IMR-90 (cell line): ENCODE data around the gene FAM24A. TPM values are rescaled to one million over a fixed set of nuclear protein-coding genes. Genes with fewer than 3 reads are reported as not detected.

Experiments
- ATAC-seq: fragments of 200-7000 bp; cut with Tn5 transposase; 2 replicates; pipeline ENCODE4 v1.9.1; 2020; ENCODE audit warnings: low read depth, mild to moderate bottlenecking, moderate library complexity
- BruUV-seq: library from RNA; stranded (reverse); fragments of 400-500 nt; replicated peaks from 2 replicates; lab custom pipeline; 2021; lab: Mats Ljungman, UMichigan
- CTCF ChIA-PET: fragments of 300-600 bp; formaldehyde crosslinking; extraction: SDS; loops from one replicate; lab custom pipeline; 2021; ENCODE audit warnings: antibody characterized with exemption; lab: Yijun Ruan, JAX
- POLR2A ChIA-PET: fragments of 300-600 bp; sonication (Branson Sonifier 250); formaldehyde crosslinking; loops from one replicate; lab custom pipeline; 2022; ENCODE audit warnings: antibody characterized with exemption; ENCODE audit not compliant: unreplicated experiment; lab: Charles Lee
- DNase-seq: peaks from one replicate; pipeline ENCODE4 v3.0.0; 2013
- H2AFZ ChIP-seq: replicated peaks from 2 replicates; pipeline ENCODE3; 2013; ENCODE audit warnings: low read length, mild to moderate bottlenecking; ENCODE audit not compliant: poor library complexity
- H2AK5ac ChIP-seq: 2 replicates; pipeline ENCODE4 v1.6.1; 2013; ENCODE audit warnings: low read depth, low read length, inconsistent platforms
- H2AK9ac ChIP-seq: replicated peaks from 2 replicates; pipeline ENCODE3; 2013; ENCODE audit warnings: mild to moderate bottlenecking, low read depth, low read length, moderate library complexity; ENCODE audit not compliant: poor library complexity
- H2BK120ac ChIP-seq: 2 replicates; pipeline ENCODE4 v1.6.1; 2013; ENCODE audit warnings: low read depth, low read length, inconsistent platforms
- H2BK15ac ChIP-seq: 3 replicates; pipeline ENCODE4 v1.6.1; 2013; ENCODE audit warnings: low read depth, low read length, inconsistent platforms
- H2BK20ac ChIP-seq: 2 replicates; pipeline ENCODE4 v1.6.1; 2013; ENCODE audit warnings: low read depth, mild to moderate bottlenecking, inconsistent platforms, low read length, moderate library complexity
- H2BK5ac ChIP-seq: 2 replicates; pipeline ENCODE4 v1.6.1; 2013; ENCODE audit warnings: mild to moderate bottlenecking, low read depth, low read length, inconsistent platforms; ENCODE audit not compliant: poor library complexity, severe bottlenecking
- H3K14ac ChIP-seq: replicated peaks from 2 replicates; pipeline ENCODE4 v1.6.1; 2013; ENCODE audit warnings: low read depth, low read length, inconsistent platforms
- H3K18ac ChIP-seq: 2 replicates; pipeline ENCODE4 v1.6.1; 2013; ENCODE audit warnings: low read depth, low read length, control low read depth
- H3K23ac ChIP-seq: 2 replicates; pipeline ENCODE4 v1.6.1; 2013; ENCODE audit warnings: low read depth, low read length, inconsistent platforms
- H3K27ac ChIP-seq: 2 replicates; pipeline ENCODE4 v1.5.1; 2013; ENCODE audit warnings: mild to moderate bottlenecking, control low read depth, low read length; ENCODE audit not compliant: insufficient read depth
- H3K27me3 ChIP-seq: 2 replicates; pipeline ENCODE4 v1.6.1; 2013; ENCODE audit warnings: low read length; ENCODE audit not compliant: control insufficient read depth, insufficient read depth
- H3K36me3 ChIP-seq: 2 replicates; pipeline ENCODE4 v1.6.1; 2013; ENCODE audit warnings: low read length, mixed read lengths; ENCODE audit not compliant: control insufficient read depth, insufficient read depth
- H3K4ac ChIP-seq: 2 replicates; pipeline ENCODE4 v1.6.1; 2013; ENCODE audit warnings: low read depth, low read length, inconsistent platforms
- H3K4me1 ChIP-seq: 2 replicates; pipeline ENCODE4 v1.6.1; 2013; ENCODE audit warnings: low read length, mixed read lengths; ENCODE audit not compliant: control insufficient read depth, insufficient read depth
- H3K4me2 ChIP-seq: 2 replicates; pipeline ENCODE4 v1.6.1; 2013; ENCODE audit warnings: low read depth, mild to moderate bottlenecking, control low read depth, low read length, moderate library complexity
- H3K4me3 ChIP-seq: 2 replicates; pipeline ENCODE4 v1.5.1; 2013; ENCODE audit warnings: low read depth, mild to moderate bottlenecking, control low read depth, low read length, moderate library complexity; ENCODE audit not compliant: insufficient read depth
- H3K56ac ChIP-seq: 2 replicates; pipeline ENCODE4 v1.6.1; 2013; ENCODE audit warnings: low read length, inconsistent platforms; ENCODE audit not compliant: insufficient read depth; ENCODE audit errors: extremely low read depth
- H3K79me1 ChIP-seq, 2 experiments: 2 replicates each; pipeline ENCODE4 v1.6.1; 2013; ENCODE audit warnings: low read length in 2 of 2, inconsistent platforms in 1 of 2, low read depth in 1 of 2
- H3K9ac ChIP-seq: 2 replicates; pipeline ENCODE4 v1.6.1; 2013; ENCODE audit warnings: low read depth, low read length, control low read depth
- H3K9me1 ChIP-seq: 2 replicates; pipeline ENCODE4 v1.6.1; 2013; ENCODE audit warnings: low read length, inconsistent platforms; ENCODE audit not compliant: insufficient read depth
- H3K9me3 ChIP-seq: 2 replicates; pipeline ENCODE4 v1.6.1; 2013; ENCODE audit warnings: low read length; ENCODE audit not compliant: control insufficient read depth, insufficient read depth
- H4K20me1 ChIP-seq: 2 replicates; pipeline ENCODE4 v1.6.1; 2013; ENCODE audit warnings: low read length, inconsistent platforms; ENCODE audit not compliant: insufficient read depth
- H4K5ac ChIP-seq: 2 replicates; pipeline ENCODE4 v1.6.1; 2013; ENCODE audit warnings: mild to moderate bottlenecking, low read depth, low read length, control low read depth
- H4K8ac ChIP-seq, 2 experiments: 2 replicates each; pipeline ENCODE4 v1.6.1; 2013; ENCODE audit warnings: low read depth in 2 of 2, low read length in 2 of 2, control low read depth in 1 of 2, inconsistent platforms in 1 of 2
- H4K91ac ChIP-seq: 2 replicates; pipeline ENCODE4 v1.6.1; 2013; ENCODE audit warnings: low read depth, low read length, inconsistent platforms; ENCODE audit not compliant: insufficient read depth
- BHLHE40 ChIP-seq: fragments of 150-350 bp; IDR thresholded peaks from 2 replicates; pipeline ENCODE4 v1.6.1; 2016; ENCODE audit warnings: mild to moderate bottlenecking, low read depth, low read length
- CEBPB ChIP-seq: IDR thresholded peaks from 2 replicates; pipeline ENCODE4 v1.6.1; 2012; ENCODE audit warnings: low read depth, low read length, improper control_type of control experiment
- CHD1 ChIP-seq: IDR thresholded peaks from 2 replicates; pipeline ENCODE4 v1.6.1; 2012; ENCODE audit warnings: low read depth, low read length, improper control_type of control experiment
- CTCF ChIP-seq: conservative IDR thresholded peaks from 2 replicates; pipeline ENCODE4 v1.5.1; 2012; ENCODE audit warnings: mild to moderate bottlenecking, low read depth, low read length, improper control_type of control experiment
- ELK1 ChIP-seq: fragments of 150-350 bp; IDR thresholded peaks from 2 replicates; pipeline ENCODE4 v1.6.1; 2016; ENCODE audit warnings: low read depth, mild to moderate bottlenecking, low read length, moderate library complexity, borderline replicate concordance
- FOS ChIP-seq: fragments of 150-350 bp; IDR thresholded peaks from 2 replicates; pipeline ENCODE4 v1.6.1; 2016; ENCODE audit warnings: low read depth, low read length
- MAFK ChIP-seq: IDR thresholded peaks from 2 replicates; pipeline ENCODE4 v1.6.1; 2012; ENCODE audit warnings: low read depth, low read length, improper control_type of control experiment
- MAZ ChIP-seq: IDR thresholded peaks from 2 replicates; pipeline ENCODE4 v1.6.1; 2012; ENCODE audit warnings: low read depth, mild to moderate bottlenecking, low read length, improper control_type of control experiment, moderate library complexity, borderline replicate concordance
- MXI1 ChIP-seq: IDR thresholded peaks from 2 replicates; pipeline ENCODE4 v1.6.1; 2012; ENCODE audit warnings: low read depth, mild to moderate bottlenecking, low read length, moderate library complexity, borderline replicate concordance
- NFE2L2 ChIP-seq: fragments of 150-350 bp; IDR thresholded peaks from 2 replicates; pipeline ENCODE4 v1.6.1; 2016; ENCODE audit warnings: low read depth, mild to moderate bottlenecking, low read length
- POLR2A ChIP-seq: IDR thresholded peaks from 2 replicates; pipeline ENCODE4 v1.6.1; 2012; ENCODE audit warnings: mild to moderate bottlenecking, low read depth, low read length
- RAD21 ChIP-seq: IDR thresholded peaks from 2 replicates; pipeline ENCODE4 v1.6.1; 2012; ENCODE audit warnings: low read length, improper control_type of control experiment
- RCOR1 ChIP-seq: IDR thresholded peaks from 2 replicates; pipeline ENCODE4 v1.6.1; 2012; ENCODE audit warnings: mild to moderate bottlenecking, low read length, improper control_type of control experiment; ENCODE audit not compliant: insufficient replicate concordance
- RFX5 ChIP-seq: IDR thresholded peaks from 2 replicates; pipeline ENCODE4 v1.8.0; 2012; ENCODE audit warnings: low read depth, mild to moderate bottlenecking, low read length, moderate library complexity
- SMC3 ChIP-seq: fragments of 150-350 bp; IDR thresholded peaks from 2 replicates; pipeline ENCODE4 v1.6.1; 2016; ENCODE audit warnings: low read depth, mild to moderate bottlenecking, antibody characterized with exemption, low read length, moderate library complexity
- USF2 ChIP-seq: fragments of 150-350 bp; IDR thresholded peaks from 2 replicates; pipeline ENCODE4 v1.6.1; 2017; ENCODE audit warnings: mild to moderate bottlenecking, antibody characterized with exemption, low read length, low read depth
- WGBS, 2 experiments: methylation state at CpG; one replicate each; pipeline versions ENCODE4 v1.1.5 to v1.1.7; 2013; ENCODE audit warnings: missing lambda C conversion rate in 2 of 2; ENCODE audit not compliant: insufficient read length in 1 of 2; ENCODE audit errors: extremely low coverage in 2 of 2; 5-methylcytosine and 5-hydroxymethylcytosine counted together
- dilution Hi-C: fragments of 300-500 bp; cut with HindIII; formaldehyde crosslinking; loops from one replicate; pipeline ENCODE4 v1.14.3; 2018; ENCODE audit warnings: low sequenced_read_pairs; ENCODE audit not compliant: unreplicated experiment
- in situ Hi-C: fragments of 300-500 bp; cut with MboI; formaldehyde crosslinking; loops from 3 replicates; pipeline ENCODE4 v1.14.3; 2019; ENCODE audit warnings: low sequenced_read_pairs, inconsistent platforms, mixed read lengths
- intact Hi-C: fragments of 100-400 bp; cut with micrococcal nuclease; formaldehyde crosslinking; loops from 2 replicates; pipeline ENCODE4 v1.10.0; 2022
- polyA plus RNA-seq, 3 experiments: library from polyadenylated mRNA; depleted of rRNA; stranded (reverse); fragments of >200 nt; gene quantifications; 2 replicates each; pipeline ENCODE4 v1.2.3, GENCODE V29; 2012; ENCODE audit warnings: low replicate concordance in 1 of 3
- total RNA-seq: library from RNA; depleted of rRNA; stranded (reverse); fragments of >200 nt; gene quantifications from 2 replicates; pipeline ENCODE4 v1.2.3, GENCODE V29; 2012

FAM24A gene
- total and polyA plus RNA-seq, 2 of the 4 experiments (the other 2 are of a cell fraction) = not detected

- no peak overlapping the region; the same call in 1 of the 2 replicates for H4K91ac ChIP-seq
- H3K4me2 ChIP-seq = peak overlapping the region; percentile 80
- no peak overlapping the region for H2BK5ac ChIP-seq
- H3K27me3 ChIP-seq = no peaks in the 10 kb centered on the region
- H2BK20ac ChIP-seq = no peak overlapping the region
- no peak for TF ChIP-seq POLR2A
- no peak for TF ChIP-seq USF2
- no peak for TF ChIP-seq RCOR1
- no peak for TF ChIP-seq MXI1
- TF ChIP-seq CEBPB = no peak
- no peak for TF ChIP-seq MAZ
- no peak for TF ChIP-seq RAD21
- no peak for TF ChIP-seq BHLHE40
- TF ChIP-seq MAFK = no peak
- no peak for TF ChIP-seq FOS
- TF ChIP-seq SMC3 = no peak
- TF ChIP-seq RFX5 = no peak
- no peak for TF ChIP-seq ELK1
- no peak for TF ChIP-seq CHD1
- TF ChIP-seq CTCF = no peak
- TF ChIP-seq NFE2L2 = no peak
- H3K27ac ChIP-seq = no peak overlapping the region
- H3K36me3 ChIP-seq = no peaks in the 10 kb centered on the region
- H3K4ac ChIP-seq = peak overlapping the region; percentile 94
- H2AFZ ChIP-seq = peak overlapping the region; percentile 99
- ChIA-PET POLR2A (interaction anchor here (0.6 kb wide), 1 partner anchor 14 kb away, joined by 5 read pairs; no protein-coding TSS in a partner anchor), CTCF (no interaction called here)
- H3K79me1 ChIP-seq = peaks cover 11 to 25% of the 10 kb centered on the region in 2 experiments; a peak in 3 of 4 replicates
- H2BK15ac ChIP-seq = no peak overlapping the region; the same call in 2 of the 3 replicates
- peak overlapping the region; percentile 81 to 99 for H4K8ac ChIP-seq
- peak overlapping the region; percentile 85 for H4K5ac ChIP-seq
- intact Hi-C loops = loop anchor here (5.0 kb wide), 2 partner anchors 77 to 102 kb away; partner anchors contain the start of gene FAM24B
- H3K9ac ChIP-seq = no peak overlapping the region
- H3K56ac ChIP-seq = no peak overlapping the region
- dilution Hi-C loops = no loop called here
- no peak overlapping the region for H3K23ac ChIP-seq
- H2AK5ac ChIP-seq = no peak overlapping the region
- ATAC-seq (no peak), DNase-seq (no peak)
- BruUV-seq = no TSS peak
- WGBS, 2 experiments = 63% methylated on average over 10 of the region's 13 CpGs; no CpG with 5 or more reads in 1 of the 2 experiments
- H4K20me1 ChIP-seq = no peaks in the 10 kb centered on the region
- no peak overlapping the region for H3K14ac ChIP-seq
- no peaks in the 10 kb centered on the region for H3K9me3 ChIP-seq
- H2BK120ac ChIP-seq = peak overlapping the region; percentile 82
- no peaks in the 10 kb centered on the region for H3K4me1 ChIP-seq
- H3K18ac ChIP-seq = no peak overlapping the region
- H3K4me3 ChIP-seq = peak overlapping the region; percentile 44
- in situ Hi-C loops = no loop called here
- peak overlapping the region; percentile 95 for H2AK9ac ChIP-seq
- H3K9me1 ChIP-seq = peaks cover 2% of the 10 kb centered on the region; the same call in 1 of the 2 replicates
Measured at GRCh38 chr10:122954731-122955050, 44.3 kb downstream of the FAM24A start.
